K562 (cell line): ENCODE data around the gene SNCB. TPM values are rescaled to one million over a fixed set of nuclear protein-coding genes. Genes with fewer than 3 reads are reported as not detected.
A peak's percentile ranks its signal among the peaks of the same experiment; 100 is the strongest.

Experiments used
- CBX3 ChIP-seq, 2 experiments: IDR thresholded peaks; 1 replicate in 1 of 2; 2 replicates in 1 of 2; pipeline ENCODE4 v1.6.1; 2012; ENCODE audit warnings: inconsistent platforms in 2 of 2, low read length in 2 of 2, borderline replicate concordance in 1 of 2, control low read depth in 1 of 2
- ETV6 ChIP-seq, 3 experiments: fragments of 150-350 bp in 1 of 3; sonication (generic) in 1 of 3; formaldehyde crosslinking in 1 of 3; IDR thresholded peaks; 2 replicates each; pipeline versions ENCODE4 v1.6.1 to v1.8.0; 2014 to 2022; ENCODE audit warnings: borderline replicate concordance in 2 of 3, low read depth in 2 of 3, antibody characterized with exemption in 1 of 3, low read length in 1 of 3, mild to moderate bottlenecking in 1 of 3, missing genetic modification reagents in 1 of 3
- GTF2A2 ChIP-seq: IDR thresholded peaks from 2 replicates; pipeline ENCODE4 v1.6.1; 2016; ENCODE audit warnings: mild to moderate bottlenecking, missing genetic modification characterization, missing compliant biosample characterization
- NCOR1 ChIP-seq: fragments of 450-650 bp; IDR thresholded peaks from 2 replicates; pipeline ENCODE4 v1.6.1; 2016; ENCODE audit warnings: mild to moderate bottlenecking, moderate library complexity
- NFE2 ChIP-seq: IDR thresholded peaks from 2 replicates; pipeline ENCODE4 v1.6.1; 2014; ENCODE audit warnings: antibody characterized with exemption, low read depth
- NFIC ChIP-seq: fragments of 450-650 bp; IDR thresholded peaks from 2 replicates; pipeline ENCODE4 v1.6.1; 2017; ENCODE audit warnings: mild to moderate bottlenecking, inconsistent platforms
- NR4A1 ChIP-seq, 2 experiments: fragments of 250-450 bp in 1 of 2; fragments of 450-650 bp in 1 of 2; sonication (Bioruptor Pico) in 1 of 2; IDR thresholded peaks; 2 replicates each; pipeline versions ENCODE4 v1.4.0 to v1.6.1; 2016 to 2020; ENCODE audit warnings: mild to moderate bottlenecking in 2 of 2, missing compliant biosample characterization in 1 of 2, missing genetic modification characterization in 1 of 2, moderate library complexity in 1 of 2
- PCBP2 ChIP-seq: fragments of 200-400 bp; formaldehyde crosslinking; IDR thresholded peaks from 2 replicates; pipeline ENCODE4 v1.6.1; 2018; ENCODE audit warnings: low read length, low read depth, mild to moderate bottlenecking, moderate library complexity; ENCODE audit not compliant: poor library complexity, severe bottlenecking
- RBM22 ChIP-seq: fragments of 200-400 bp; formaldehyde crosslinking; IDR thresholded peaks from 2 replicates; pipeline ENCODE4 v1.6.1; 2018; ENCODE audit warnings: low read length, low read depth; ENCODE audit not compliant: poor library complexity, severe bottlenecking
- SIN3A ChIP-seq, 2 experiments: fragments of 150-350 bp in 1 of 2; IDR thresholded peaks; 2 replicates each; pipeline ENCODE4 v1.6.1; 2011 to 2016; ENCODE audit warnings: borderline replicate concordance in 2 of 2, low read depth in 2 of 2, low read length in 2 of 2, mild to moderate bottlenecking in 2 of 2, moderate library complexity in 2 of 2; ENCODE audit not compliant: control insufficient read depth in 1 of 2
- TCF7 ChIP-seq: sonication (generic); IDR thresholded peaks from 2 replicates; pipeline ENCODE4 v1.6.1; 2016; ENCODE audit warnings: antibody characterized with exemption, borderline replicate concordance
- TCFL5 ChIP-seq: fragments of 250-450 bp; sonication (Bioruptor Pico); conservative IDR thresholded peaks from 2 replicates; pipeline ENCODE4 v1.6.1; 2021; ENCODE audit warnings: mild to moderate bottlenecking, moderate library complexity, matching md5 sums
- U2AF2 ChIP-seq: fragments of 200-400 bp; formaldehyde crosslinking; optimal IDR thresholded peaks from 2 replicates; pipeline ENCODE3; 2017; ENCODE audit warnings: low read depth, mild to moderate bottlenecking, low read length
- ZC3H4 ChIP-seq: sonication (generic); formaldehyde crosslinking; IDR thresholded peaks from 2 replicates; pipeline ENCODE4 v1.9.0; 2021; ENCODE audit warnings: missing genetic modification reagents, borderline replicate concordance
- ZNF239 ChIP-seq: fragments of 250-450 bp; sonication (Bioruptor Pico); IDR thresholded peaks from 2 replicates; pipeline ENCODE4 v1.4.0; 2020; ENCODE audit warnings: mild to moderate bottlenecking
- ZNF79 ChIP-seq: fragments of 250-450 bp; sonication (Bioruptor Pico); IDR thresholded peaks from 2 replicates; pipeline ENCODE4 v1.4.0; 2020; ENCODE audit warnings: low read depth, mild to moderate bottlenecking, moderate library complexity
- polyA plus RNA-seq, 8 experiments: library from polyadenylated mRNA; depleted of rRNA in 4 of 8; stranded (reverse) in 5 of 8; unstranded in 3 of 8; fragments of >200 nt; fragmentation: Nextera tagmentation in 2 of 8; fragmentation: Illumina TruSeq in 1 of 8; extraction: Ambion mirVana in 2 of 8; extraction: Trizol in 1 of 8; gene quantifications; 2 replicates each; pipeline versions ENCODE4 v1.2.1 to v1.2.3, GENCODE V29; 2011 to 2014; ENCODE audit warnings: inconsistent platforms in 1 of 8, missing spikeins in 1 of 8
- total RNA-seq, 7 experiments: library from RNA; depleted of rRNA in 6 of 7; stranded (reverse); fragments of >200 nt in 6 of 7; fragmentation: Illumina TruSeq in 2 of 7; extraction: Trizol in 2 of 7; gene quantifications; 2 replicates each; pipeline versions ENCODE4 v1.2.1 to v1.2.3, GENCODE V29; 2011 to 2021; ENCODE audit warnings: low replicate concordance in 1 of 7
- TF ChIP-seq, protein P1 (sequence below): sonication (generic); formaldehyde crosslinking; IDR thresholded peaks from 2 replicates; pipeline ENCODE4 v1.8.1; 2023; ENCODE audit warnings: mild to moderate bottlenecking, missing genetic modification reagents
- TF ChIP-seq, protein P2 (sequence below): fragments of 250-450 bp; sonication (Bioruptor Pico); IDR thresholded peaks from 2 replicates; pipeline ENCODE4 v1.8.0; 2021; ENCODE audit warnings: moderate library complexity, mild to moderate bottlenecking, inconsistent platforms
- TF ChIP-seq, protein P3 (sequence below): fragments of 450-650 bp; formaldehyde crosslinking; IDR thresholded peaks from 2 replicates; pipeline ENCODE4 v1.4.0; 2020; ENCODE audit warnings: mild to moderate bottlenecking, moderate library complexity
- TF ChIP-seq, protein P4 (sequence below): sonication (generic); IDR thresholded peaks from 2 replicates; pipeline ENCODE4 v1.6.1; 2016

The SNCB gene
- total and polyA plus RNA-seq, 9 of the 15 experiments (the other 6 are each of a cell fraction or from before 2014, with no cell fraction given) = not detected

DNA sequence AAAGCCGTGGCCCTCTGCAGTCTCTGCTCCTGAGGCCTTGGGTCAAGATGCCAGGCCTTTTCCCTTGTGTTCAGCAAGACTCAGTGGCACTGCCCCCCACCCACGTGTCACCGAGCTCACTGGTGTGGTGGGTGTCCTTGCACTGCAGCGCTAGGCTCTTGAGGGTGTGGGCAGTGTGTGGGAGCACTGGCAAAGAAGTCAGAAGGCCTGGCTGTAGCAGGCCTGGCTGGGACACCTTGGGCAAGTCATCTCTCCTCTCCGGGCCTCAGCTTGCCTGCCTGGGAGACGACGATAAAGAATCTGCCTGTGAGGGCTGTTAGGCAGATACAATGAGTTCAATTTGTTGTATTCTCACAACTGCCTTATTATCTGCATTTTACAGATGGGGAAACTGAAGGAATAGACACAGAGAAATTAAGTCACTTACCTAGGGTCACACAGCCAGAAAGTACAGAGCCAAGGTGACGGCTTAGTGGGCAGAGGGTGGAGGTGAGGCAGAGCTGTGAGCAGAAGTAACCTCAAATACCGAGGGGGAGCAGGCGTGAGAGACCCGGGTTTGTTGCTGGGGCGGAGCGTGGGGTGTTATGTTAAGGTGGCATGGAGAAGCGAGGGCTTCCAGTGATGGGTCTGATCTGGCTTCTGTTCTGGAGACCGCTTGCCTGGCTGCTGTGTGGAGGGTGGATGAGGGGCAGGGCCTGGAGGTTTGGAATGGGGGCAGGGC lies 18.3 kb upstream of the SNCB start (continued):
- TF ChIP-seq, protein P1, sequence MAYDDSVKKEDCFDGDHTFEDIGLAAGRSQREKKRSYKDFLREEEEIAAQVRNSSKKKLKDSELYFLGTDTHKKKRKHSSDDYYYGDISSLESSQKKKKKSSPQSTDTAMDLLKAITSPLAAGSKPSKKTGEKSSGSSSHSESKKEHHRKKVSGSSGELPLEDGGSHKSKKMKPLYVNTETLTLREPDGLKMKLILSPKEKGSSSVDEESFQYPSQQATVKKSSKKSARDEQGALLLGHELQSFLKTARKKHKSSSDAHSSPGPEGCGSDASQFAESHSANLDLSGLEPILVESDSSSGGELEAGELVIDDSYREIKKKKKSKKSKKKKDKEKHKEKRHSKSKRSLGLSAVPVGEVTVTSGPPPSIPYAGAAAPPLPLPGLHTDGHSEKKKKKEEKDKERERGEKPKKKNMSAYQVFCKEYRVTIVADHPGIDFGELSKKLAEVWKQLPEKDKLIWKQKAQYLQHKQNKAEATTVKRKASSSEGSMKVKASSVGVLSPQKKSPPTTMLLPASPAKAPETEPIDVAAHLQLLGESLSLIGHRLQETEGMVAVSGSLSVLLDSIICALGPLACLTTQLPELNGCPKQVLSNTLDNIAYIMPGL (CRISPR knock-in tag) = no peak
- TF ChIP-seq NFE2 = no peak; the same call in 1 of the 2 replicates
- TF ChIP-seq ZNF239 = no peak
- peak in 1 of 2 experiments; percentile 65; a peak in 1 of 3 replicates for TF ChIP-seq CBX3 (IDR thresholded peaks at IDR 0.05; ENCODE audit: borderline replicate concordance in 1 of 2, low read length in 2 of 2)
- TF ChIP-seq, protein P2, sequence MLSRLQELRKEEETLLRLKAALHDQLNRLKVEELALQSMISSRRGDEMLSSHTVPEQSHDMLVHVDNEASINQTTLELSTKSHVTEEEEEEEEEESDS (CRISPR knock-in tag) = no peak
- no peak for TF ChIP-seq ZNF79
- TF ChIP-seq NR4A1 (CRISPR knock-in tag; IDR thresholded peaks at IDR 0.05) = no peak
- TF ChIP-seq NR4A1 (tag; IDR thresholded peaks at IDR 0.05) = no peak
- TF ChIP-seq ZC3H4 (CRISPR knock-in tag) = no peak
- peak; percentile 94 for TF ChIP-seq NCOR1
- TF ChIP-seq, protein P3, sequence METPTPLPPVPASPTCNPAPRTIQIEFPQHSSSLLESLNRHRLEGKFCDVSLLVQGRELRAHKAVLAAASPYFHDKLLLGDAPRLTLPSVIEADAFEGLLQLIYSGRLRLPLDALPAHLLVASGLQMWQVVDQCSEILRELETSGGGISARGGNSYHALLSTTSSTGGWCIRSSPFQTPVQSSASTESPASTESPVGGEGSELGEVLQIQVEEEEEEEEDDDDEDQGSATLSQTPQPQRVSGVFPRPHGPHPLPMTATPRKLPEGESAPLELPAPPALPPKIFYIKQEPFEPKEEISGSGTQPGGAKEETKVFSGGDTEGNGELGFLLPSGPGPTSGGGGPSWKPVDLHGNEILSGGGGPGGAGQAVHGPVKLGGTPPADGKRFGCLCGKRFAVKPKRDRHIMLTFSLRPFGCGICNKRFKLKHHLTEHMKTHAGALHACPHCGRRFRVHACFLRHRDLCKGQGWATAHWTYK (CRISPR knock-in tag) = no peak
- no peak for TF ChIP-seq GTF2A2 (tag)
- TF ChIP-seq RBM22 = no peak
- TF ChIP-seq PCBP2 = no peak
- TF ChIP-seq TCF7 = no peak
- no peak for TF ChIP-seq ETV6 (IDR thresholded peaks at IDR 0.05; ENCODE audit: borderline replicate concordance in 1 of 2, low read depth in 2 of 2, low read length in 1 of 2)
- no peak for TF ChIP-seq ETV6 (CRISPR knock-in tag; IDR thresholded peaks at IDR 0.05; ENCODE audit: borderline replicate concordance)
- no peak for TF ChIP-seq U2AF2
- 0 out of 4 replicates have a peak, but pooled peaks of 1 of the 2 experiments have one; percentile 7 for TF ChIP-seq SIN3A (IDR thresholded peaks at IDR 0.05; ENCODE audit: borderline replicate concordance in 2 of 2, control insufficient read depth in 1 of 2, low read depth in 2 of 2, low read length in 2 of 2)
- no peak for TF ChIP-seq TCFL5 (CRISPR knock-in tag)
- TF ChIP-seq, protein P4, sequence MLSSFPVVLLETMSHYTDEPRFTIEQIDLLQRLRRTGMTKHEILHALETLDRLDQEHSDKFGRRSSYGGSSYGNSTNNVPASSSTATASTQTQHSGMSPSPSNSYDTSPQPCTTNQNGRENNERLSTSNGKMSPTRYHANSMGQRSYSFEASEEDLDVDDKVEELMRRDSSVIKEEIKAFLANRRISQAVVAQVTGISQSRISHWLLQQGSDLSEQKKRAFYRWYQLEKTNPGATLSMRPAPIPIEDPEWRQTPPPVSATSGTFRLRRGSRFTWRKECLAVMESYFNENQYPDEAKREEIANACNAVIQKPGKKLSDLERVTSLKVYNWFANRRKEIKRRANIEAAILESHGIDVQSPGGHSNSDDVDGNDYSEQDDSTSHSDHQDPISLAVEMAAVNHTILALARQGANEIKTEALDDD = no peak
- TF ChIP-seq NFIC = peak; percentile 90
